Tibial nerve (tissue), 4 donors: ENCODE results near the gene ZNF639.

Experiments
- EP300 ChIP-seq, 2 donors: sonication (generic); formaldehyde crosslinking; IDR thresholded peaks; one replicate each; pipeline ENCODE4 v1.6.1; 2017; ENCODE audit warnings: antibody characterized with exemption in 2 of 2, mild to moderate bottlenecking in 1 of 2
- POLR2A ChIP-seq, 2 donors: fragments of 450-650 bp; IDR thresholded peaks; one replicate each; pipeline ENCODE4 v1.6.1; 2017; ENCODE audit warnings: antibody characterized with exemption in 2 of 2, mild to moderate bottlenecking in 2 of 2, moderate library complexity in 2 of 2
- TF ChIP-seq, protein P1 (sequence below), 5 experiments: fragments of 200-600 bp in 3 of 5; fragments of 450-650 bp in 2 of 5; sonication (generic) in 3 of 5; IDR thresholded peaks; one replicate each; pipeline ENCODE4 v1.5.1; 2016 to 2019; ENCODE audit warnings: antibody characterized with exemption in 5 of 5, mild to moderate bottlenecking in 3 of 5, moderate library complexity in 2 of 5

DNA sequence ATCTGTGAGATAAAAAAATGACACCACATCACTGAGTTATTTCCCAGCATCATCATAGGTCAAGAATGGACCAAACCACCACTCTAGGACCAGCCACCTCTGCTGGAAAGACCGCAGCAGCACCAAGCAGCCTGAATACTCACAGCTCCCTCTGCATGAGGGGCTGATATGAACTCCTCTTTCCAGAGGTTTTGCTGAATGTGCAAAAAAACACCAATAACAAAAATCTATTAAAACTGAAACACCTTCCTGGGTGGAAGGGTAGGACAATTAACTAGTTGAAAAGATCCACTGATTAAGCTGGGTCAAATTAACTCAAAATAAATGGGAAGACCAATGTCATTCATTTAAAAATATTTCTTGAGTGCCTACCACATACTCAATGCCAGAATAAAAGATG lies 43.0 kb upstream of the ZNF639 start:
- TF ChIP-seq, protein P1, sequence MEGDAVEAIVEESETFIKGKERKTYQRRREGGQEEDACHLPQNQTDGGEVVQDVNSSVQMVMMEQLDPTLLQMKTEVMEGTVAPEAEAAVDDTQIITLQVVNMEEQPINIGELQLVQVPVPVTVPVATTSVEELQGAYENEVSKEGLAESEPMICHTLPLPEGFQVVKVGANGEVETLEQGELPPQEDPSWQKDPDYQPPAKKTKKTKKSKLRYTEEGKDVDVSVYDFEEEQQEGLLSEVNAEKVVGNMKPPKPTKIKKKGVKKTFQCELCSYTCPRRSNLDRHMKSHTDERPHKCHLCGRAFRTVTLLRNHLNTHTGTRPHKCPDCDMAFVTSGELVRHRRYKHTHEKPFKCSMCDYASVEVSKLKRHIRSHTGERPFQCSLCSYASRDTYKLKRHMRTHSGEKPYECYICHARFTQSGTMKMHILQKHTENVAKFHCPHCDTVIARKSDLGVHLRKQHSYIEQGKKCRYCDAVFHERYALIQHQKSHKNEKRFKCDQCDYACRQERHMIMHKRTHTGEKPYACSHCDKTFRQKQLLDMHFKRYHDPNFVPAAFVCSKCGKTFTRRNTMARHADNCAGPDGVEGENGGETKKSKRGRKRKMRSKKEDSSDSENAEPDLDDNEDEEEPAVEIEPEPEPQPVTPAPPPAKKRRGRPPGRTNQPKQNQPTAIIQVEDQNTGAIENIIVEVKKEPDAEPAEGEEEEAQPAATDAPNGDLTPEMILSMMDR (IDR thresholded peaks at IDR 0.05) = no peak
- TF ChIP-seq EP300 (IDR thresholded peaks at IDR 0.05) = no peak
- no peak for TF ChIP-seq POLR2A (IDR thresholded peaks at IDR 0.05)
